OCI-M2 (cell line): Measurements from ENCODE around the gene SHC2.

ENCODE experiments used
- DNase-seq: peaks from one replicate; lab custom pipeline; 2025; ENCODE audit not compliant: unreplicated experiment; lab: John Stamatoyannopoulos, UW

SHC2 gene

GRCh38 chr19:472005-472858 is 11.4 kb upstream of the SHC2 start:
- DNase-seq: no peak

DNA sequence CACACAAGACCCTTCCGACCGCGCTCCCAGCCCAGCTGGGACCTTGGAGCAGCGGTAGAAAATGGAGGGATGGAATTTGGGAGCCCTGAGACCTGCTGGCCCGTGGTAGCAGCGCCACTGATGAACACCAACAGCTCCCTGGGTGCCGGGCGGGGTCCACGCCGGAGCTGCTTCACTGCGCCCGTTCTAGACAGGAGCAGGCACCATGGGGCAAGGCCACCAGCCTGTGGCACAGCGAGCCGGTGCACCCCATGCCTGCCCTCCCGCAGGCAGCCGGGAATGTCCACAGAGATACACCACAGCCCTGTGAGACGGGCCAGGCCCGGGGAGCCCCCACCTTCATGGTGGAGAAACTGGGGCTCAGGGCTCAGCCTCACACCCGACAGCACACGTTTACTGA is 9.9 kb upstream of the SHC2 start:
- no peak for DNase-seq

DNA sequence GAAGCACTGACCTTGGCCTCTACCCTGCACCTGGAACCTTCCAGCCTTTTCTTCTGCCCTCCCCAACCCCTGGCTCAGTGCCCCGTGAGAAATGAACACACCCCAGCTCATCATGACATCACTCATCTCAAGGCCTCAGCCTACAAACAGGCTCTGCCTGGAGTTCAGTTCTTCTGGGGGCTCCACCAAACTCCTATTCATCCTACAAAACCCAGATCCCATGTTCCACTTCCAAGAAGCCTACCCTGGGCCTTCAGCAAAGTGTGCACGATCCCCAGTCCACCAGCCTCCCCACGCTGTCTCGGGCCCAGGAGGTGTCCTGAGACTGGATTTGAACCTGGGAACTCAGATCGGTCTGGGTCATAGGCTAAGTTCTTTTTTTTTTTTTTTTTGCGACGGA is 9.0 kb upstream of the SHC2 start:
- DNase-seq: no peak

DNA sequence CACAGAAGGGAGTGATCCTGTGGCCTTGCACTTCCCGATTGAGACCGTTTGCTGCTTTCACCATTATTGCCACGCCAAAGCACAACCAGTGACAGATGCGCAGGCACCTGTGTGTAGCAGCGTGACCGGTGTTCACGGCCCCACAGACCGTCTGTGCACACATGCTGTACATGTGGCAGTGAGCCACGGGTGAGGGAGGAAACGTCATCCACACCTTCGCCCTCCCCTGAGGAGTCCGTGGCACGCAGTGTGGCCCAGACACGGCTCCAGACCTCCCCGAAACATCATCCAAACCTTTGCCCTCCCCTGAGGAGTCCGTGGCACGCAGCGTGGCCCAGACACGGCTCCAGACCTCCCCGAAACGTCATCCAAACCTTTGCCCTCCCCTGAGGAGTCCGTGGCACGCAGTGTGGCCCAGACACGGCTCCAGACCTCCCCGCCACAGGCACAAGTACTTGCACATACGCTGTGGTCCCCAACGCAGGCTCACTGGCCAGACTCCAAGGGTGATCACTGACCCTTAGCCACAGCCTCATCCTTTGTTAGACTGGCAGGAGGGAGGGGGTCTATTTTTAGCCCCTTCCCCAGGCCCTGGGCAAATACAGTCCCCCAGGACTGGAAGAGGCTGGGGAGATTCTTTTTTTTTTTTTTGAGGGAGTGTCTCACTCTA is 7.9 kb upstream of the SHC2 start:
- DNase-seq: no peak

DNA sequence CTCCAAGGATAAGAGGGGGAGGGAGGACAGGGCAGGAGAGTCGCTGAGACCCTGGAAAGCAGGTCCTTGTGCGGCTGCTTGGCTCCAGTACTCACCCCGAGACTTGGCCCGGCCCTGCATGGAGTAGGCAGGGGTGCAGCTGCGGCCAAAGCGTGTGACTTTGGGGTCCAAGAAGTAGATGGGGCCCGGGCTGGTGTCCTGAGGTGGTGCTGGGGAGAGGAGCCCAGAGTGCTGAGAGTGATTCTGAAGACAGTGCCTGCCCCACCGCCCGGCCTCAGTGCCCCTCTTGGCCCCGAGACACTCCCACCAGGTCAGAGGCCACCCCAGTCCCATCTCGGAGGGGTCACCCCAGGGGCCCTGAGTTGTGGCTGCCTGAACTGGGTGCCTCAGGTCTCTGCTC is 6.7 kb upstream of the SHC2 start:
- DNase-seq: no peak

- no peak for DNase-seq
Observed at GRCh38 chr19:465056-465816, 4.4 kb upstream of the SHC2 start.

GRCh38 chr19:464208-464545 is 3.3 kb upstream of the SHC2 start:
- DNase-seq: no peak

DNA sequence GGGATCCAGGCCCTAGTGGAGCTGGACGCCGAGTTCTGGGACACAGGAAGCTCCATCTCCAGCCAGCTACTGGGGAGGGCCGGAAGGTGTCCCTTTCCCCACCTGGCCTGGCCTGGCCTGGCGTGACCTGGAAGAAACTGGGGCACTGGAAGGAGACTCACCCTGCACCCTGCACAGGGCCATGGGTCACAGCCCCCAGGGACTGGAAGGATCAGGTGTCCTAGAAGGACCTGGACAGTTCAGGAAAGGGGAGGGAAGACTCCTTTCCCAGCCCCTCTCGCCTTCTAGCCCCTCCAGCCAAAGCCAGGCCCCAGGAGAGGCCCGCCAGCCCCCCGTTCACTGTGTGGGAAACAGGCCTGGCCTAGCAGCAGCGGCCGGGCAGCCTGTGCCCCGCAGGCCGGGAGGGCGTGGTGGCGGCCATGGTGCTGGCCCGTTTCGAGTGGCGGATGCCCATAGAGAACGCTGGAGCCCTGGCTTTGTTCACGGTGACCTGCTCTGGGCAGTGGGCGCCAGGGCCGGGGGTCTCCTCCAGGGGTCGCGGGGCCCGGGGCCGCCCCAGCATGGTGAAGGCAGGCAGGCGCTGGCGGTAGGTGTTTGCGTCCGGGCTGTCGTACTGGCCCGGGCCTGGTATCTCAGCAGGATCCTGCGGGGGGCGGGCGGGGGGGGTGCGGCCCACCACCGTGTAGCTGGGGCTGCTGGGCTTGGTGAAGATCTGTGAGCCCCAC is 2.8 kb upstream of the SHC2 start:
- no peak for DNase-seq

DNA sequence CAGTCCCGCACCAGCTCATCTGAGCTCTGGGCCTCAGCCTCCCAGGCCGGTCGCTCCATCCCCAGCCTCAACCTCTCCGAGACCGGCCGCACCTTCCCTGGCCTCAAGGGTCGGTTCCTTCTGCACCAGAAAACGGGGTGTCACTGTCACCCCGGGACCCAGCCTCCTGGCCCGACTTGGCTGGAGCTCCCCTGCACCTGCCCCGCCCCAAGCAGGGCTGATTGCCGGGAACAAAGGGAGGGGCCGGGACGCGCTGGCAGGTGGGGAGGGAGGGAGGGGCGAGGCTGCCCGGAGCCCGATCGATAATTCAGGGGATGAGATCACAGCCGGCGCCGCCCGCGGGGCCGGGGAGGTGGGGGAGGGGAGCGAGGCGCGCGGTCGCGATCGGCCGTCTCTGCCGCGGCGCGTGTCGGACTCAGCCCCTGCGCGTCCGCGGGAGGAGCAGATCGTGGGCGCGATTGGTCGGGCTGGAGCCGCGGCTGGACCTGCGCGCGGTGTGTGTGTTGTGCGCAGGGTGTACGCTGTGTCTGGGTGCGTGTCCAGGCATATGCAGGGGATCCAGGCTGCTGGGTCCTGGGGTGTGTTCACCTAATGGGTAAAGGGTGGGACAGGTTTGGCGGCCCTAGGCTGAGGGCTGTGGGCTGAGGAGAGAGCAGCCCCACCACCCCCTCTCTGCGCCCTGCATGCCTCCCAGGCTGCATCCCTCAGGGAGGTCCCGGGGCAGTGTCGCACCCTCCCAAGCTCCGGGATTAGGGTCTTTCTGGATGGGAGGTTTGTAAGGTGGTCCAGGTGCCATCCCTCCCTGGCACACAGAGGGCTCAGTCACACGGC is 1.1 kb upstream of the SHC2 start:
- DNase-seq: no peak

DNA sequence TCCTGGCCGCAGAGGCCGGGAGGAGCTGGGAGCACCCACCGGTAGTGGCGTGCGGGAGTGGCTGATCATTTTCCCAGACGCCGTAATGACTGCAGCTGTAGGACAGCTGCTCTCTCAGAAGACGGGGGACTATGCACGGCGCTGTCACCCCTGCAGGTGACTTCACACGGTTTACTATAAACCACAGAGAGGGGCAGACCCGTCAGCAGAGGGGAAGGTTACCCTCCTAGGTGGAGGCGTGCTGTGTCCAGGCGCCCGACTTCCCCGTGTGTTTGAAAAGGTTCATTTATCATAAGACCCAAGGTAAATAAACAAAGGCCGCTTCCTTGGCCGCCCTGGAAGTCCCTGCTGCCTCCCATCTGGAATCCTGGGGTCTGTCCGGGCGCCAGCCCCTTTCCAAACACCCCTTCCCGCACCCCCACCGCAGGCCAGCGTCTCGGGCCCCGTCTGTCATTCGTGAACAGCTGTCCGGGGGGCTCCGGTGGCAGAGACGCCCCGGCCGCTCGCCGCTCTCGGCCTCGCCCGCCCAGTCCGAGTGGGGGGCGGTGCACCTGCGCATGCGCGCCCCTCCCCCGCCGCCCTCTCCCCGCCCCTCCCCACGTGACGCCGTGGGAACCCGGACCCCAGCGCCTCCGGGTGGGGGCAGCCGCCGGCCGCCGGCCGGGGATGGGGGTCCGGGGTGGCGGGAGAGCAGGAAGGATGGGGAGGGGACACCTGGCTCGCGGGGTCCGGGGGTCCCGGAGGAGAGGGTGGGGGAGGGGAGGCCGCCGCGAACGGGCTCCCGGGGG is 915 bp downstream of the SHC2 start:
- DNase-seq: no peak

DNA sequence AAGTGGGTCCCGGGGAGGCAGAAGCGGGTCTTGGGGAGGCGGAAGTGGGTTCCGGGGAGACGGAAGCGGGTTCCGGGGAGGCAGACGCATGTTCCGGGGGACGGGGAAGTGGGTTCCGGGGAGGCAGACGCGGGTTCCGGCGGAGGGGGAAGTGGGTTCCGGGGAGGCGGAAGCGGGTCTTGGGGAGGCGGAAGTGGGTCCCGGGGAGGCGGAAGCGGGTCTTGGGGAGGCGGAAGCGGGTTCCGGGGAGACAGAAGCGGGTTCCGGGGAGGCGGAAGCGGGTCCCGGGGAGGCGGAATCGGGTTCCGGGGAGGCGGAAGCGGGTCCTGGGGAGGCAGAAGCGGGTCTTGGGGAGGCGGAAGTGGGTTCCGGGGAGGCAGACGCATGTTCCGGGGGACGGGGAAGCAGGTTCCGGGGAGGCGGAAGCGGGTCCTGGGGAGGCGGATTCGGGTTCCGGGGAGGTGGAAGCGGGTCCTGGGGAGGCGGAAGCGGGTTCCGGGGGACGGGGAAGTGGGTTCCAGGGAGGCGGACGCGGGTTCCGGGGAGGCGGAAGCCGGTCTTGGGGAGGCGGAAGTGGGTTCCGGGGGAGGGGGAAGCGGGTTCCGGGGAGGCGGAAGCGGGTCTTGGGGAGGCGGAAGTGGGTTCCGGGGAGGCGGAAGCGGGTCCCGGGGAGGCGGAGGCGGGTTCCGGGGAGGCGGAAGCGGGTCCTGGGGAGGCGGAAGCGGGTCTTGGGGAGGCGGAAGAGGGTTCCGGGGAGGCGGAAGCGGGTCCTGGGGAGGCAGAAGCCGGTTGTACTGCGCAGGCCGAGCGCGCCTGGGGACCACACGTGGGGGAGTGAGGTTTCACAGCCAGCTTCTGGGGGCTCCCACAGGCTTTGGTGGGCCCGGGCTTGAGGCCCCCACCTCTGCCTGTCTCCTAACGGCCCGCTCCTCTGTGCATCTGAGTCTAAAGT is 2.5 kb downstream of the SHC2 start:
- DNase-seq: no peak

DNA sequence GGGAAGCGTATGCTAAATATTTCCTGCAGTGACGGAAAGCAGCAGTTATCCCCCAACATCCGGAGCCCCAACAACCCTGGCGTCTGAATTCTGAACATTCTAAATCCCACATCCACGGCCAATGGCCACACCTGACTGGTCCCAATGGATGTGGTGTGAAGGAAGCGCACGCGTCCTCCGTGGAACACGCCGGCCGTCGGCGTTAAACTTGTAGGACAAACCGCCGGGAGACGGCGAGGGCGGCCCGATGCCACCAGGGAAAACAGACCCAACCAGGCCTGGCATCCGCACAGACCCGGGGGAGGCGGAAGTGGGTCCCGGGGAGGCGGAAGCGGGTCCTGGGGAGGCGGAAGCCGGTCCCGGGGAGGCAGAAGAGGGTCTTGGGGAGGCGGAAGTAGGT is 3.2 kb downstream of the SHC2 start:
- no peak for DNase-seq

GRCh38 chr19:456547-457110 is 4.2 kb downstream of the SHC2 start:
- DNase-seq: no peak

- DNase-seq: no peak
Observed at GRCh38 chr19:455851-456546, 4.8 kb downstream of the SHC2 start.

DNA sequence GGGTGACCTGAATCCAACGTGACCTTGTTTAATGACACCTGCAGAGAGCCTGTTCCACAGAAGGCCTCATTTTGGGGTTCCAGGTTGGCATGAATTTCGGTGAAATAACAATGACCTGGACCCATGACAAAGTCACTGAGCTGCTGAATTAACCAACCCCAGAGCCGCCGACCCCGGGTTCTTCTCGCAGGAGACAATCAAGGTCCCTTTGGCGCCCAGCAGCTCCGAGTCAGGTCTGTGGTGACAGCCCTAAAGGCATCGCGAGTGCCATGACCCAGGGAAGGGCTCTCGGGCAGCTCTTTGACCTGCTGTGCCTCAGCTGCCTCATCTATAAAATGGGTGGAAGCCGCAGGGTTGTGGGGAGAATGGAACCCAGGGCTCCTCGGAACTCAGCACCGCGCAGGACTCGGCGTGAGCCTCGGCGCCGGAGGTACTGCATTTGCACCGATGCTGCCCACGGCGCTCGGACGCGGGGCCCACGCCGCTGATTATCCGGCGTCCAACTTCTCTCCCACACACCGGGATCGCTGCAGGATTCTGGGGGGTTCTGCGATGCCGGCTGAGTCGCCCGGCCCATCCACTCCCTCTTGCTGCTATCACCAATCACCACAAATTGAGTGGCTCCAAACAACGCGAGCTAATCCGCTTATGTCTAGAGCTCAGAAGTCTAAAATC is 5.7 kb downstream of the SHC2 start:
- no peak for DNase-seq

DNA sequence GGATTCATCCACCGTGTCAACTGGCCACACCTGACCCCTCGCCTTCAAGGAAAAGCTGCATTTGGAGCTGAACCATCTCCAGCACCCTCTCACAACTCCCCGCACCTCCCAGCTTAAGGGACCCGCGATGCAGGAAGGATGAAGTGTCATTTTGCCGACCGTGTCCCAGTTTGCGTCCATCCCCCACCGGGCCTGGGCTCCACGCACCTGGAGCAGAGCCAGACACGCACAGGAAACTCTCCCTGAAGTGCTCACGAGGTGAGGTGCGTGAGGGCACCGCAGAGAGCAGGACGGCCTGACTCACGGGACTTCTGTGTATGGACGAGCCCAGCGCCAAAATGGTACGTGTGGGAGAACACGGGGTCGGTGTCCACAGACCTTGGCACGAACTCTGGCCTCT is 7.2 kb downstream of the SHC2 start:
- DNase-seq: no peak

- DNase-seq: no peak
Observed at GRCh38 chr19:452829-453228, 8.0 kb downstream of the SHC2 start.
